ENCODE results near the gene FBXO24. TPM values are rescaled to one million over a fixed set of nuclear protein-coding genes. Genes with fewer than 3 reads are reported as not detected.

FBXO24 gene
- total and polyA plus RNA-seq, 9 of the 15 experiments (the other 6 are each of a cell fraction or from before 2014, with no cell fraction given): 0.17 to 0.95 (median 0.50) TPM

GRCh38 chr7:100584683-100585510 is 1.2 kb upstream of the FBXO24 start (continued):
- no peak for TF ChIP-seq HSF4 (CRISPR knock-in tag; IDR thresholded peaks at IDR 0.05; ENCODE audit: borderline replicate concordance)
- TF ChIP-seq ELF4 (CRISPR knock-in tag; IDR thresholded peaks at IDR 0.05): no peak
- 0 out of 2 replicates have a peak, but pooled peaks have one; percentile 49 for TF ChIP-seq ZBTB2 (IDR thresholded peaks at IDR 0.05)
- no peak for TF ChIP-seq PBX2 (CRISPR knock-in tag; IDR thresholded peaks at IDR 0.05; ENCODE audit: low read depth)
- no peak for TF ChIP-seq PBX2 (tag; conservative IDR thresholded peaks at IDR 0.05; ENCODE audit: low read depth)
- 0 out of 2 replicates have a peak, but pooled peaks have one; percentile 28 for TF ChIP-seq ESRRA (IDR thresholded peaks at IDR 0.05; ENCODE audit: borderline replicate concordance, low read depth)
- TF ChIP-seq POLR2AphosphoS5 (IDR thresholded peaks at IDR 0.05; ENCODE audit: control insufficient read depth, insufficient read depth, low read depth, low read length): no peak
- no peak for TF ChIP-seq ZNF449 (CRISPR knock-in tag; IDR thresholded peaks at IDR 0.05)
- no peak for TF ChIP-seq DLX4 (CRISPR knock-in tag; IDR thresholded peaks at IDR 0.05)
- no peak for TF ChIP-seq RERE (CRISPR knock-in tag; IDR thresholded peaks at IDR 0.05; ENCODE audit: borderline replicate concordance)
- no peak for TF ChIP-seq SP2 (IDR thresholded peaks at IDR 0.05; ENCODE audit: extremely low read depth, low read depth, low read length, poor library complexity, severe bottlenecking)
- TF ChIP-seq ZNF311 (CRISPR knock-in tag; IDR thresholded peaks at IDR 0.05): no peak
